ENCODE results near the gene LBH. TPM values are rescaled to one million over a fixed set of nuclear protein-coding genes. Genes with fewer than 3 reads are reported as not detected.

Gene LBH
- total RNA-seq, 4 donors from 2014 or later, result 13.4 to 72.0 (median 42.6) TPM

DNA sequence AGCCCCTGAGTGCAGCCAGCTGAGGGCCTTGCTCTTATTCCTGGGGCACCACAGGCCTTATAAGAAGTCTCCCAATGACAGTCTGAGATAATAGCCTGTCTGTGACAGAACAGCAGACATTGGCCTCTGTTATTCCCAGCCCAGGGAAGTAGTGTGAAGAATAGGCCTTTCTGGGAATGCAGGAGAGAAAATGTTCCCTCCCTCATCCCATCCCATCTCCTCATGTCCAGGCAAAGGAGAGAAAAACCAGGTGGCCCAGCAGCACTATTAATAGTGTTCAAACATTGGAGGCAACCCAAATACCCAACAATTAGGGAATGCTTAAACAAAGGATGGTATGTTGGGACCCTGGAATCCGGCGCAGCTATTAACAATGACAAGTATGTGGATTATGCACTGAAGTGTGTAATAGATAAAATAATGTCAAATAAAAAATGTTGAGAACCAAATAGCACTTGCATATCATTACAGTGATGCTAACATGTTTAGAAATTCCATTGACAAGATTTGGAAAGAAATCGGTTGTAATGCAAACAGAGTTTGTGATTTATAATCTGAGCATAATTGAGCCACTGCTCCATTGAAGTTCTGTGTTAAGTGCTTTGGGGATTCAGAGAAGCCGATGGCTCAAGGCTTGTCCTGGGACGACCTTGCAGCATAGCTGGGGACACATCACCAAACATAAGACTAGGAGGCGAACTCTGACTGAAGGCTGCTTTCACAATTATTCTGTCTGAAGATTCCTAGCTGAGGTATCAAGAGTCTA lies 69.3 kb downstream of the LBH start:
- DNase-seq (ENCODE audit: low spot score in 2 of 2), result no peak
- no peak overlapping the region for H3K4me3 ChIP-seq (ENCODE audit: low read depth, poor library complexity, severe bottlenecking)
- TF ChIP-seq, protein P1, sequence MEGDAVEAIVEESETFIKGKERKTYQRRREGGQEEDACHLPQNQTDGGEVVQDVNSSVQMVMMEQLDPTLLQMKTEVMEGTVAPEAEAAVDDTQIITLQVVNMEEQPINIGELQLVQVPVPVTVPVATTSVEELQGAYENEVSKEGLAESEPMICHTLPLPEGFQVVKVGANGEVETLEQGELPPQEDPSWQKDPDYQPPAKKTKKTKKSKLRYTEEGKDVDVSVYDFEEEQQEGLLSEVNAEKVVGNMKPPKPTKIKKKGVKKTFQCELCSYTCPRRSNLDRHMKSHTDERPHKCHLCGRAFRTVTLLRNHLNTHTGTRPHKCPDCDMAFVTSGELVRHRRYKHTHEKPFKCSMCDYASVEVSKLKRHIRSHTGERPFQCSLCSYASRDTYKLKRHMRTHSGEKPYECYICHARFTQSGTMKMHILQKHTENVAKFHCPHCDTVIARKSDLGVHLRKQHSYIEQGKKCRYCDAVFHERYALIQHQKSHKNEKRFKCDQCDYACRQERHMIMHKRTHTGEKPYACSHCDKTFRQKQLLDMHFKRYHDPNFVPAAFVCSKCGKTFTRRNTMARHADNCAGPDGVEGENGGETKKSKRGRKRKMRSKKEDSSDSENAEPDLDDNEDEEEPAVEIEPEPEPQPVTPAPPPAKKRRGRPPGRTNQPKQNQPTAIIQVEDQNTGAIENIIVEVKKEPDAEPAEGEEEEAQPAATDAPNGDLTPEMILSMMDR (IDR thresholded peaks at IDR 0.05), result no peak
- no peak for TF ChIP-seq POLR2A (IDR thresholded peaks at IDR 0.05)
- intact Hi-C loops (cut with DNase I; ENCODE audit: low total_unique reads), result no loop called here
- WGBS, 2 donors, result 49 to 59% methylated on average over 6 of the region's 6 CpGs

DNA sequence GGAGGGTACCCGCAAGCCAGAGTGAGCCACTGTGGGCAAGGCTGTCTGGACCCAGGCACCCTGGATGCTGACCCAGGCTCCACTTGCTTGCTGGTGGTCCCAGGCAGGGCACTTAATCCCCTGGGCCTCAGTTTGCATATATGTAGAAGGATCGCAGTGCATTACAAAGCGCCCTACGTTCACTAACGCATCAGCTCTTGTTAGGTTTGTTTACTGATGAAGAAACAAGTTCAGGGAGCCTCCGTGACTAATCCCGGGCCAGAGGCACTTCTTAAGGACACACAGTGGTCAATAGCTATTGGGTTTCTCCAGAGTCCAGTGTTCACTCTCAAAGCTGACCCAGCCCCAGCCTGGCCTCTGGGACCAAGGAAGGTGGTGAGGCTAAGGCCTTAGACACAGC lies 70.2 kb downstream of the LBH start:
- intact Hi-C loops (cut with DNase I; ENCODE audit: low total_unique reads), result no loop called here
- DNase-seq (ENCODE audit: low spot score in 2 of 2), result no peak
- no peak for TF ChIP-seq POLR2A (IDR thresholded peaks at IDR 0.05)
- TF ChIP-seq, protein P1 (IDR thresholded peaks at IDR 0.05), result no peak
- 90 to 95% methylated on average over 7 of the region's 7 CpGs for WGBS, 2 donors
- no peak overlapping the region for H3K4me3 ChIP-seq (ENCODE audit: low read depth, poor library complexity, severe bottlenecking)

DNA sequence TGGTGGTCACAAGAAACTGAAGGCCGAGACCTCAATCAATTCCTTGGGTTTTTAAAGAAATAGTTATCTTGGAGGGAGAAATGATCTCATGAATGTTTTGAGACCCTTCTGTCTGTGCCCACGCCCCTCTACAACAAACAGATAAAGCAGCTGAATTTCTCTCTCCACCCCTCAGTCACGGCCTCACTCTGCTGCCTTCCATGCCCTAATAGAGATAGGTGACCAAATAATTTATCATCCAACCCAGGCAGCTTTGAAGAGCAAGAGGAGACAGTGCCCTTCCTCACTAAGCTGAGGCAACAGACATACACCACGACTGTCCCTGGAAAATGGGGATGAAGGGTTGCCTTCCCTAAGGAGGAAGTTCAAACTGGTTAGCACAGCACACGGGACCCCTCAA lies 71.2 kb downstream of the LBH start:
- DNase-seq (ENCODE audit: low spot score in 2 of 2), result no peak
- TF ChIP-seq, protein P1 (IDR thresholded peaks at IDR 0.05), result no peak
- TF ChIP-seq POLR2A (IDR thresholded peaks at IDR 0.05), result no peak
- H3K4me3 ChIP-seq (ENCODE audit: low read depth, poor library complexity, severe bottlenecking), result no peak overlapping the region
- 90 to 93% methylated on average over 5 of the region's 5 CpGs for WGBS, 2 donors
- intact Hi-C loops (cut with DNase I; ENCODE audit: low total_unique reads), result no loop called here

DNA sequence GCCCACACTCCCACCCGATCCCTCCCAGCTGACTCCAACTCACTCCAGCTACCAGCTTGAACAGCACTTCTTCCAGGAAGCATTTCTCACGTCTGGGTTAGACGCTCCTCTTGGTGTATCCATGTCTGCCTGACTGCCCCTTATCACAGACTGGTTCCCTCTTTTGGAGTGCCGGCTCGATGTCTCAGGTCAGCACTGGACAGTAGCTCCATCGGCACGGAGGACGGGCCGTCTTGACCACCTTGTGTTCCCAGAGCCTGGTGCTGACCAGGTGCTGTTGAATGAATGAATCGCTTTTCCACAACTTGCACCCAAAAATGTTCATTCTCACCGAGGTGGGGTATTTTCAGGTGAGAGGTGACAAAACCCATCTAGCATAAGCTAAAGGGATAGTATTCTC lies 71.8 kb downstream of the LBH start:
- intact Hi-C loops (cut with DNase I; ENCODE audit: low total_unique reads), result loop anchor here (1.0 kb wide), 1 partner anchor 44 kb away; no protein-coding TSS in a partner anchor
- TF ChIP-seq POLR2A (IDR thresholded peaks at IDR 0.05), result no peak
- TF ChIP-seq, protein P1 (IDR thresholded peaks at IDR 0.05), result no peak

DNA sequence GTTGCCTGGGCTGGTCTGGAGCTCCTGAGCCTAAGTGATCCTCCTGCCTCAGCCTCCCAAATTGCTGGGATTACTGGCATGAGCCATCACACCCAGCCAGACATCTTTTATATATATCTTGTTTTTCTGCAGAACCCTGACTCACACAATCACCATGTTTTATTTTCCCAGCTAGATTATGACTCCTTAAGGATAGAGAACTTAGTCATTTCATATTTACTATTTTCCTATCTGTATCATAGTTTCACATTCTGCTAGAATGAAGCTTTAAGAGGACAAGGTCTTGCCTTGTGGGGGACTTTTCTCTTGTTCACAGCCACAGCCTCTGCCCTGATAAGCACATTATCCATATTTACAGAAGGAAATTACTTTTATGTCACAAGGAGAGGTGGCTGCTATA lies 73.9 kb downstream of the LBH start:
- no peak for TF ChIP-seq POLR2A (IDR thresholded peaks at IDR 0.05)
- TF ChIP-seq, protein P1 (IDR thresholded peaks at IDR 0.05), result no peak
- intact Hi-C loops (cut with DNase I; ENCODE audit: low total_unique reads), result no loop called here
- H3K4me3 ChIP-seq (ENCODE audit: low read depth, poor library complexity, severe bottlenecking), result no peak overlapping the region
- no peak for DNase-seq (ENCODE audit: low spot score in 2 of 2)

More for the DNA sequence above, 71.8 kb downstream of the LBH start:
- 94 to 96% methylated on average over 11 of the region's 11 CpGs for WGBS, 2 donors
- H3K4me3 ChIP-seq (ENCODE audit: low read depth, poor library complexity, severe bottlenecking), result no peak overlapping the region
- no peak for DNase-seq (ENCODE audit: low spot score in 2 of 2)

DNA sequence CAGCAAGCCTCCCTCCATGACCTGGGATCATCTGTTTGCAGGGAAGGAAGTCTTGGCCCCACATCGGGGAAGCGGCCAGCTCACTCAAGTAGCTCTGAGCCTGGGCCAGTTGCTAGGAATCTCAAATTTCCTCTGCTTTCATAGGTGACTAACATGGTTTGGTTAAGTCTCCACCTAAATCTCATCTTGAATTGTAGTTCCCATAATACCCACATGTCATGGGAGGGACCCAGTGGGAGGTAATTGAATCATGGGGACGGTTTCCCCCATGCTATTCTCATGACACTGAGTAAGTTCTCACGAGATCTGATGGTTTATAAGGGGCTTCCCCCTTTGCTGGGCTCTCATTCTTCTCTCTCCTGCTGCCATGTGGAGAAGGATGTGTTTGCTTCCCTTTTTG lies 75.2 kb downstream of the LBH start:
- no peak overlapping the region for H3K4me3 ChIP-seq (ENCODE audit: low read depth, poor library complexity, severe bottlenecking)
- DNase-seq (ENCODE audit: low spot score in 2 of 2), result no peak
- intact Hi-C loops (cut with DNase I; ENCODE audit: low total_unique reads), result no loop called here
- 91 to 95% methylated on average over 4 of the region's 4 CpGs for WGBS, 2 donors
- TF ChIP-seq POLR2A (IDR thresholded peaks at IDR 0.05), result no peak
- TF ChIP-seq, protein P1 (IDR thresholded peaks at IDR 0.05), result no peak

Data from lower leg skin (tissue), 4 donors.